SU-DHL-6 (cell line): ENCODE results near the gene LRP3.
A peak's percentile ranks its signal among the peaks of the same experiment; 100 is the strongest.

Experiments used
- H2AFZ ChIP-seq: fragments of 200-600 bp; sonication (generic); 2 replicates; pipeline ENCODE4 v1.6.1; 2014; ENCODE audit warnings: low read depth, mild to moderate bottlenecking, moderate library complexity, mixed read lengths, antibody characterized with exemption, low read length; ENCODE audit not compliant: severe bottlenecking
- H3F3A ChIP-seq: fragments of 200-600 bp; shearing (Covaris generic); 2 replicates; pipeline ENCODE4 v1.6.0; 2016; ENCODE audit warnings: antibody characterized with exemption, mild to moderate bottlenecking; ENCODE audit not compliant: insufficient read depth
- H3K27ac ChIP-seq: fragments of 200-600 bp; sonication (generic); 2 replicates; pipeline ENCODE4 v1.5.1; 2016; ENCODE audit warnings: low read depth, mild to moderate bottlenecking, low read length, moderate library complexity, mixed read lengths
- H3K27me3 ChIP-seq: fragments of 200-600 bp; sonication (generic), shearing (Covaris generic); 2 replicates; pipeline ENCODE4 v1.6.0; 2014; ENCODE audit warnings: mild to moderate bottlenecking, low read length
- H3K36me3 ChIP-seq: fragments of 200-600 bp; sonication (generic); 2 replicates; pipeline ENCODE4 v1.6.1; 2014; ENCODE audit warnings: mild to moderate bottlenecking, low read length, mixed read lengths
- H3K4me2 ChIP-seq: fragments of 300-600, 200-600 bp; shearing (Covaris generic), sonication (generic); 2 replicates; pipeline ENCODE4 v1.6.0; 2014; ENCODE audit warnings: low read length, low read depth, mild to moderate bottlenecking; ENCODE audit not compliant: poor library complexity, severe bottlenecking
- H3K4me3 ChIP-seq: fragments of 200-600 bp; sonication (generic); 2 replicates; pipeline ENCODE4 v1.5.1; 2014; ENCODE audit warnings: antibody characterized with exemption, low read length, mild to moderate bottlenecking, mixed read lengths; ENCODE audit not compliant: insufficient read depth, poor library complexity, severe bottlenecking
- H3K79me2 ChIP-seq: fragments of 200-600 bp; sonication (generic); 2 replicates; pipeline ENCODE4 v1.6.1; 2014; ENCODE audit warnings: mild to moderate bottlenecking, low read length, moderate library complexity; ENCODE audit not compliant: insufficient read depth
- H3K9ac ChIP-seq: fragments of 200-600 bp; sonication (generic); 2 replicates; pipeline ENCODE4 v1.7.0; 2014; ENCODE audit warnings: mild to moderate bottlenecking, low read length
- H3K9me2 ChIP-seq: fragments of 200-600 bp; sonication (generic); replicated peaks from 2 replicates; pipeline ENCODE4 v1.6.1; 2014; ENCODE audit warnings: low read length; ENCODE audit not compliant: insufficient read depth
- H3K9me3 ChIP-seq: fragments of 200-600 bp; sonication (generic); 2 replicates; pipeline ENCODE4 v1.6.1; 2014; ENCODE audit warnings: low read length, mixed read lengths; ENCODE audit not compliant: insufficient read depth
- H4K20me1 ChIP-seq: fragments of 200-600 bp; sonication (generic); 2 replicates; pipeline ENCODE4 v1.6.1; 2014; ENCODE audit warnings: low read depth, mild to moderate bottlenecking, antibody characterized with exemption, low read length, moderate library complexity, mixed read lengths
- EZH2phosphoT487 ChIP-seq: fragments of 200-600 bp; sonication (generic), shearing (Covaris generic); conservative IDR thresholded peaks from 2 replicates; pipeline ENCODE4 v1.6.1; 2018; ENCODE audit warnings: mild to moderate bottlenecking, antibody characterized with exemption, low read length, moderate library complexity, mixed read lengths
- TF ChIP-seq, protein P1 (sequence below): fragments of 200-600 bp; sonication (generic); IDR thresholded peaks from one replicate; pipeline ENCODE4 v1.5.1; 2017; ENCODE audit warnings: antibody characterized with exemption, mild to moderate bottlenecking, low read length, moderate library complexity; ENCODE audit not compliant: insufficient read depth, poor library complexity, severe bottlenecking

LRP3 gene

GRCh38 chr19:33191501-33191900 is 2.6 kb upstream of the LRP3 start:
- H2AFZ ChIP-seq = no peak overlapping the region
- H3K9ac ChIP-seq = no peak overlapping the region
- TF ChIP-seq, protein P1, sequence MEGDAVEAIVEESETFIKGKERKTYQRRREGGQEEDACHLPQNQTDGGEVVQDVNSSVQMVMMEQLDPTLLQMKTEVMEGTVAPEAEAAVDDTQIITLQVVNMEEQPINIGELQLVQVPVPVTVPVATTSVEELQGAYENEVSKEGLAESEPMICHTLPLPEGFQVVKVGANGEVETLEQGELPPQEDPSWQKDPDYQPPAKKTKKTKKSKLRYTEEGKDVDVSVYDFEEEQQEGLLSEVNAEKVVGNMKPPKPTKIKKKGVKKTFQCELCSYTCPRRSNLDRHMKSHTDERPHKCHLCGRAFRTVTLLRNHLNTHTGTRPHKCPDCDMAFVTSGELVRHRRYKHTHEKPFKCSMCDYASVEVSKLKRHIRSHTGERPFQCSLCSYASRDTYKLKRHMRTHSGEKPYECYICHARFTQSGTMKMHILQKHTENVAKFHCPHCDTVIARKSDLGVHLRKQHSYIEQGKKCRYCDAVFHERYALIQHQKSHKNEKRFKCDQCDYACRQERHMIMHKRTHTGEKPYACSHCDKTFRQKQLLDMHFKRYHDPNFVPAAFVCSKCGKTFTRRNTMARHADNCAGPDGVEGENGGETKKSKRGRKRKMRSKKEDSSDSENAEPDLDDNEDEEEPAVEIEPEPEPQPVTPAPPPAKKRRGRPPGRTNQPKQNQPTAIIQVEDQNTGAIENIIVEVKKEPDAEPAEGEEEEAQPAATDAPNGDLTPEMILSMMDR = no peak
- no peak for TF ChIP-seq EZH2phosphoT487
- no peak overlapping the region for H3K4me2 ChIP-seq
- H3K9me3 ChIP-seq = no peaks in the 10 kb centered on the region
- H3K36me3 ChIP-seq = no peaks in the 10 kb centered on the region
- H3K4me3 ChIP-seq = no peak overlapping the region
- no peaks in the 10 kb centered on the region for H4K20me1 ChIP-seq
- no peak overlapping the region for H3K27ac ChIP-seq
- no peaks in the 10 kb centered on the region for H3F3A ChIP-seq
- H3K79me2 ChIP-seq = no peaks in the 10 kb centered on the region
- H3K9me2 ChIP-seq = no peaks in the 10 kb centered on the region
- no peaks in the 10 kb centered on the region for H3K27me3 ChIP-seq

- Histone ChIP-seq H3K27ac (no peak overlapping the region), H2AFZ (no peak overlapping the region), H3F3A (no peaks in the 10 kb centered on the region), H3K9me3 (no peaks in the 10 kb centered on the region), H3K79me2 (no peaks in the 10 kb centered on the region), H4K20me1 (no peaks in the 10 kb centered on the region), H3K36me3 (no peaks in the 10 kb centered on the region), H3K9me2 (no peaks in the 10 kb centered on the region), H3K4me2 (no peak overlapping the region), H3K9ac (no peak overlapping the region), H3K27me3 (no peaks in the 10 kb centered on the region), H3K4me3 (no peak overlapping the region)
- TF ChIP-seq EZH2phosphoT487 = no peak
- TF ChIP-seq, protein P1 = peak; percentile 13
These were observed 2.1 kb upstream of the LRP3 start for GRCh38 chr19:33192010-33192409.

DNA sequence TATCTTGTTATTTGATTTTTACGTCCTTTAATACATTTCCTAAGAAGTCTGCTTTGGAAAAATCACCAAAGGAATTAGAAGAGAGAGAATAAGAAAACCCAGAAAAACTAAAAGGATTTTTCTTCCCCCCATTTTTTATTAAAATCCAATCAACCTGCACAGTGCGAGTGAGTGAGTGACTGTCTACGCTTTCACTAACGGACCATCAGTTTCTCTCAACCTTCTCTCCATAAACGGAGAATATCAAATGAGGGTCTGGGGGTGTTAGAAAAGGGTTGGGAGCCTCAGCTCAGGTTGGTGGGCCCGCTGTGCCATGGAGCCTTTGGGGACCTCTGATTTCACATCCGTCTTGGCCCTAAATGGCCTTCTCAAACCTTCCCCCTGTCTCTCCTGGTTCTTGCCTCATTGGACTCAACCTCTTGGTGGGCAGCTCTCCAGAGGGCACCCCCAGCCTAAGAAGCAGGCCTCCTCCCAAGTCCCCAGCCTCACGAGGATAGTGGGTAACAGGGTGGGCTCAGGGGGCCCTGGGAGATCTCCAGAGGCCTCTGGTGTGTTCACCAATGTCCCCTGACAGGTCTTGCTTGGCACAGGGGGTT is 763 bp upstream of the LRP3 start:
- Histone ChIP-seq H3K27ac (no peak overlapping the region), H3F3A (no peaks in the 10 kb centered on the region), H3K9me2 (no peaks in the 10 kb centered on the region), H3K9ac (no peak overlapping the region), H2AFZ (no peak overlapping the region), H3K4me2 (no peak overlapping the region), H4K20me1 (no peaks in the 10 kb centered on the region), H3K4me3 (no peak overlapping the region), H3K9me3 (no peaks in the 10 kb centered on the region), H3K27me3 (no peaks in the 10 kb centered on the region), H3K79me2 (no peaks in the 10 kb centered on the region), H3K36me3 (no peaks in the 10 kb centered on the region)
- TF ChIP-seq, protein P1 = no peak
- TF ChIP-seq EZH2phosphoT487 = no peak

GRCh38 chr19:33194532-33194885 is 379 bp downstream of the LRP3 start:
- Histone ChIP-seq H3K79me2 (no peaks in the 10 kb centered on the region), H3K9ac (no peak overlapping the region), H4K20me1 (no peaks in the 10 kb centered on the region), H3K4me2 (no peak overlapping the region), H3K9me2 (no peaks in the 10 kb centered on the region), H3K36me3 (no peaks in the 10 kb centered on the region), H3K9me3 (no peaks in the 10 kb centered on the region), H3K27me3 (no peaks in the 10 kb centered on the region), H3K4me3 (no peak overlapping the region), H3F3A (no peaks in the 10 kb centered on the region), H2AFZ (no peak overlapping the region), H3K27ac (no peak overlapping the region)
- TF ChIP-seq, protein P1 = no peak
- no peak for TF ChIP-seq EZH2phosphoT487
